ENCODE data around the gene PTGR2. TPM values are rescaled to one million over a fixed set of nuclear protein-coding genes. Genes with fewer than 3 reads are reported as not detected.

The PTGR2 gene
- total RNA-seq, 4 donors from 2014 or later, result 0.59 to 19.0 (median 11.0) TPM

- intact Hi-C loops (cut with DNase I; ENCODE audit: low total_unique reads), result no loop called here
- Histone ChIP-seq H3K4me3 (no peak overlapping the region), H3K36me3 (no peaks in the 10 kb centered on the region), H3K27ac (peak overlapping the region in 1 of 2 donors; percentile 68), H3K9me3 (no peaks in the 10 kb centered on the region), H3K27me3 (no peaks in the 10 kb centered on the region), H3K4me1 (no peaks in the 10 kb centered on the region)
- no peak for TF ChIP-seq POLR2A (IDR thresholded peaks at IDR 0.05)
- TF ChIP-seq CTCF (IDR thresholded peaks at IDR 0.05), result no peak
- no peak for DNase-seq
These were observed 34.5 kb upstream of the PTGR2 start for GRCh38 chr14:73817020-73817655.

- Histone ChIP-seq H3K27ac (no peak overlapping the region), H3K27me3 (no peaks in the 10 kb centered on the region), H3K9me3 (no peaks in the 10 kb centered on the region), H3K4me1 (no peaks in the 10 kb centered on the region), H3K36me3 (no peaks in the 10 kb centered on the region), H3K4me3 (no peak overlapping the region)
- intact Hi-C loops (cut with DNase I; ENCODE audit: low total_unique reads), result no loop called here
- no peak for DNase-seq
- TF ChIP-seq CTCF (IDR thresholded peaks at IDR 0.05), result no peak
- TF ChIP-seq POLR2A (IDR thresholded peaks at IDR 0.05), result no peak
These were observed 32.8 kb upstream of the PTGR2 start for GRCh38 chr14:73818821-73819220.

- no peaks in the 10 kb centered on the region for H3K9me3 ChIP-seq
- H3K27ac ChIP-seq, result no peak overlapping the region
- H3K27me3 ChIP-seq, result no peaks in the 10 kb centered on the region
- intact Hi-C loops (cut with DNase I; ENCODE audit: low total_unique reads), result no loop called here
- DNase-seq, result no peak
- H3K4me3 ChIP-seq, result no peak overlapping the region
- H3K36me3 ChIP-seq, result no peaks in the 10 kb centered on the region
- no peak for TF ChIP-seq CTCF (IDR thresholded peaks at IDR 0.05)
- no peak for TF ChIP-seq POLR2A (IDR thresholded peaks at IDR 0.05)
- no peaks in the 10 kb centered on the region for H3K4me1 ChIP-seq
These were observed 31.0 kb upstream of the PTGR2 start for GRCh38 chr14:73820631-73821030.

GRCh38 chr14:73823339-73823885 lies 28.2 kb upstream of the PTGR2 start:
- intact Hi-C loops (cut with DNase I; ENCODE audit: low total_unique reads), result no loop called here
- DNase-seq, result no peak
- Histone ChIP-seq H3K36me3 (no peaks in the 10 kb centered on the region), H3K27ac (no peak overlapping the region), H3K9me3 (no peaks in the 10 kb centered on the region), H3K4me1 (no peaks in the 10 kb centered on the region), H3K27me3 (no peaks in the 10 kb centered on the region), H3K4me3 (no peak overlapping the region)
- no peak for TF ChIP-seq CTCF (IDR thresholded peaks at IDR 0.05)

- no peaks in the 10 kb centered on the region for H3K27me3 ChIP-seq
- no peaks in the 10 kb centered on the region for H3K9me3 ChIP-seq
- no peaks in the 10 kb centered on the region for H3K36me3 ChIP-seq
- H3K4me3 ChIP-seq, result no peak overlapping the region
- no peaks in the 10 kb centered on the region for H3K4me1 ChIP-seq
- intact Hi-C loops (cut with DNase I; ENCODE audit: low total_unique reads), result no loop called here
- TF ChIP-seq CTCF (IDR thresholded peaks at IDR 0.05) (no peak), POLR2A (IDR thresholded peaks at IDR 0.05) (no peak)
- no peak for DNase-seq
- no peak overlapping the region for H3K27ac ChIP-seq
These were observed 27.5 kb upstream of the PTGR2 start for GRCh38 chr14:73824127-73824526.

Measured in uterus (tissue), 4 donors.